ENCODE measurements around the gene RSU1. TPM values are rescaled to one million over a fixed set of nuclear protein-coding genes. Genes with fewer than 3 reads are reported as not detected.

The RSU1 gene
- total and polyA plus RNA-seq, 4 donors, result 46.6 to 84.1 (median 68.1) TPM

GRCh38 chr10:16545116-16545736 is 272.0 kb downstream of the RSU1 start:
- DNase-seq (ENCODE audit: low read depth in 4 of 6, low spot score in 6 of 6), result peak in 2 of 6 donors; percentile 64 to 71
- Histone ChIP-seq H3K36me3 (ENCODE audit: control insufficient read depth, insufficient read depth, low read length) (no peaks in the 10 kb centered on the region), H3K9me3 (ENCODE audit: control insufficient read depth, insufficient read depth, low read length) (no peaks in the 10 kb centered on the region), H3K27me3 (ENCODE audit: control insufficient read depth, insufficient read depth, low read length) (no peaks in the 10 kb centered on the region), H3K4me3 (ENCODE audit: low read depth, low read length) (no peak overlapping the region), H3K4me1 (ENCODE audit: control insufficient read depth, insufficient read depth, low read length) (no peaks in the 10 kb centered on the region), H3K27ac (ENCODE audit: low read depth, low read length) (no peak overlapping the region)
- no CpG with 5 or more reads among the region's 7 CpGs for WGBS (ENCODE audit: insufficient coverage)

GRCh38 chr10:16544591-16544990 is 272.6 kb downstream of the RSU1 start:
- H3K36me3 ChIP-seq (ENCODE audit: control insufficient read depth, insufficient read depth, low read length), result no peaks in the 10 kb centered on the region
- no peaks in the 10 kb centered on the region for H3K9me3 ChIP-seq (ENCODE audit: control insufficient read depth, insufficient read depth, low read length)
- no CpG with 5 or more reads among the region's 4 CpGs for WGBS (ENCODE audit: insufficient coverage)
- H3K27ac ChIP-seq (ENCODE audit: low read depth, low read length), result no peak overlapping the region
- peak in 1 of 6 donors; percentile 78 for DNase-seq (ENCODE audit: low read depth in 4 of 6, low spot score in 6 of 6)
- no peaks in the 10 kb centered on the region for H3K4me1 ChIP-seq (ENCODE audit: control insufficient read depth, insufficient read depth, low read length)
- no peak overlapping the region for H3K4me3 ChIP-seq (ENCODE audit: low read depth, low read length)
- no peaks in the 10 kb centered on the region for H3K27me3 ChIP-seq (ENCODE audit: control insufficient read depth, insufficient read depth, low read length)

GRCh38 chr10:16544099-16544498 is 273.1 kb downstream of the RSU1 start:
- 66% methylated on average over 2 of the region's 3 CpGs for WGBS (ENCODE audit: insufficient coverage)
- Histone ChIP-seq H3K36me3 (ENCODE audit: control insufficient read depth, insufficient read depth, low read length) (no peaks in the 10 kb centered on the region), H3K9me3 (ENCODE audit: control insufficient read depth, insufficient read depth, low read length) (no peaks in the 10 kb centered on the region), H3K4me3 (ENCODE audit: low read depth, low read length) (no peak overlapping the region), H3K4me1 (ENCODE audit: control insufficient read depth, insufficient read depth, low read length) (no peaks in the 10 kb centered on the region), H3K27me3 (ENCODE audit: control insufficient read depth, insufficient read depth, low read length) (no peaks in the 10 kb centered on the region), H3K27ac (ENCODE audit: low read depth, low read length) (no peak overlapping the region)
- DNase-seq (ENCODE audit: low read depth in 4 of 6, low spot score in 6 of 6), result no peak

Small RNAs within 50 kb of the gene (small RNA-seq; reads per million reads assigned to genes)
- gene RF02271 (ENCODE audit: low replicate concordance), result not detected
